GM23248 (cell line): Measurements from ENCODE around the gene MBD1.

Experiments used
- EZH2 ChIP-seq: fragments of 200-600 bp; sonication (generic); IDR thresholded peaks from 2 replicates; pipeline ENCODE4 v1.6.1; 2018; ENCODE audit warnings: antibody characterized with exemption, mild to moderate bottlenecking; ENCODE audit not compliant: insufficient read depth, poor library complexity, severe bottlenecking
- EZH2phosphoT487 ChIP-seq: fragments of 200-600 bp; sonication (generic); IDR thresholded peaks from 2 replicates; pipeline ENCODE4 v1.6.1; 2018; ENCODE audit warnings: antibody characterized with exemption, moderate library complexity, mild to moderate bottlenecking, low read depth; ENCODE audit not compliant: insufficient read depth

- TF ChIP-seq EZH2: no peak
- TF ChIP-seq EZH2phosphoT487: no peak
These were observed 49.7 kb downstream of the MBD1 start for GRCh38 chr18:50231621-50232020.
